Measurements from ENCODE around the gene RHO. TPM values are rescaled to one million over a fixed set of nuclear protein-coding genes. Genes with fewer than 3 reads are reported as not detected.
"Not testable (repeated sequence)": the region's sequence is repeated elsewhere in the genome, so short reads cannot be mapped to it uniquely, and the experiment has no call there.

RHO gene
- total RNA-seq, 1 donor from 2014 or later, result not detected

- not testable (repeated sequence) for DNase-seq (ENCODE audit: extremely low read depth, low read depth, low spot score)
Observed at GRCh38 chr3:129498603-129499488, 29.6 kb upstream of the RHO start.

DNA sequence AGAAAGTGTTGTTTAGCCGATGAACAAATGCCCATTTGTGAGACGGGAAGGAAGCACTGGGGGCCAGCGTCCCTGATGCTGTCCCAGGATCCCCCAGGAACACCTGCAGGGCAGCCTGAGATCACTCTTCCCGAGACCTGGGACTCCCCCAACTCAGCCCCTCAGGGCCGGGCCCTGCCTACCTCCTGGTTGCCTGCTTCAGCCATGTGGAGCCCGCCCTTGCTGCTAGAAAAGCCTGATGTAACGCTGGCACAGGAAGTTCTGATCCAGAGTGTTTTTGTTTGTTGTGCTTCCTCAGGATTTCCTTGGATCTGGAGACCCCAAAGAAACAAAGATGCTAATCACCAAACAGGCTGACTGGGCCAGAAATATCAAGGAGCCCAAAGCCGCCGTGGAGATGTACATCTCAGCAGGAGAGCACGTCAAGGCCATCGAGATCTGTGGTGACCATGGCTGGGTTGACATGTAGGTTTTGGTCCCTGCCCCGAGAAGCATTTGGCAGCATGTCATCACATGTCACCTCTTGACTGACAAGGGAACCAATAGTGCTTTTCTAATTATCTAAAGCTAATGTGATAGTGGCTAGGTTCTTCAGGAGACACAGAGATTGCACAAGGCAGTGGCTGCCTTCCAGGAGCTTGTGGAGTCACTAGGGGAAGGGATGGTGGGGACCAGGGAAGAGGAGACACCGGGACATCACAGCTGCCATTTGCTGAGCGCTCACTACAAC is 28.7 kb upstream of the RHO start:
- DNase-seq (ENCODE audit: extremely low read depth, low read depth, low spot score), result not testable (repeated sequence)

DNA sequence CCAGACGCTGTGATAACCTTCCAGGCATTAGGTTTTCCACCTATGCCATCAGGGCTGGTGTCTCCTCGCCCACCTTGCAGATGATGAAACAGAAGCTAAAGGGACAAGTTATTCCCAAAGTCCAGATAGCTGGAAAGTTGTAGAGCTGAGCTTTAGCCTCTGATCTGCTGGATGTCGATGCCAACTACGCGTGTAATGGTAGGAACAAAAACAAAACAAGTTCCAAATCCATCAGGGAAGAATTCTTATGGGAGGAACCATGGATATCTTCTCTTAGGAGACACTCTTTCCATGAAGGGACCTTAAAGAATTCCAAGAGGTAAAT is 28.1 kb upstream of the RHO start:
- DNase-seq (ENCODE audit: extremely low read depth, low read depth, low spot score), result no peak

DNA sequence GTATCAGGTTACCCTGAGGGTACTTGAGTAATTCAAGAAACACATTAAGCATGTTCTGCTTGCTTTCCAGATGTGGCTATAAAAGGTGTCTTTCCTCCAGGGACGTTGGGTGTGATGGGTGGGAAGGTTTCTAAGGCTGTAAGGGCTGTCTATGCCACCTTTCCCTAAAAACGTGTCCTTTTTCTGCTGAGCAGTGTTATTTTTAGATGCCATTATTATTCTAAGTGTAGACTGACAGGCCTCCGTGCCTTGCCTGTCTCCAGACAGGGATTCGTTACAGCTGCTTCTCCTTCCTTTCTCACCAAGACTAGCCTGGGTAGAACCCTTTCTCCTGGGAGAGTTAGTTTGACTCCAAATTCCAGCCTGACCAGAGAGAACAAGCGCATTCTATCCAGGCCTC is 26.8 kb upstream of the RHO start:
- no peak for DNase-seq (ENCODE audit: extremely low read depth, low read depth, low spot score)

DNA sequence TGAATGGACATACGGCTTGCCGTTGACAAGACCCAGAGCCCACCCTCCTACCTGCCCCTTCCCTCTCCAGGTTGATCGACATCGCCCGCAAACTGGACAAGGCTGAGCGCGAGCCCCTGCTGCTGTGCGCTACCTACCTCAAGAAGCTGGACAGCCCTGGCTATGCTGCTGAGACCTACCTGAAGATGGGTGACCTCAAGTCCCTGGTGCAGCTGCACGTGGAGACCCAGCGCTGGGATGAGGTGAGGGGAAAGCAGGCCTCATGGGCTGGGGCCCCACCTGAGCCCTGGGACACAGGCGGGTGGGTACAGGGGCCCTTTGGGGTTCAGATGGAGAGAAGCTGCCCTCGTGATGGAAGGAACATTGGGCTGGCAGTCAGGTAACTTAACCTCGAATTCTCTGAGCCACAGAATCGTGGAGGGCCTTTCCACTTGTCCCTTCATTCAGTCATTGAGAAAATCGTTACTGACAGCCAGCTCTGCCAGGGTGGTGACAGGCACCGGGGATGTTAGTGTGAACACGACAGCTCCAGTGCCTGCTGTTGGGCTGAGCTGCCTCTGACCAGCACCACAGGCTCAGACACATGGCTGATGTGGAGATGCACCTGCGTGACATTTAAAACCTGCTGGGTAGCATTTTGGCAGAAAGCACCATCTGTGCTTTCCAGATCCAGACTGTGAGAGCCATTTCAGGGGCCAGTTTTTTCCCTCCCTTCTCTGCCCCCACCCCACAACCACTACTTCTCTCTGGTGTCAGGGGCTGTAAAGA is 25.6 kb upstream of the RHO start:
- DNase-seq (ENCODE audit: extremely low read depth, low read depth, low spot score), result no peak

DNA sequence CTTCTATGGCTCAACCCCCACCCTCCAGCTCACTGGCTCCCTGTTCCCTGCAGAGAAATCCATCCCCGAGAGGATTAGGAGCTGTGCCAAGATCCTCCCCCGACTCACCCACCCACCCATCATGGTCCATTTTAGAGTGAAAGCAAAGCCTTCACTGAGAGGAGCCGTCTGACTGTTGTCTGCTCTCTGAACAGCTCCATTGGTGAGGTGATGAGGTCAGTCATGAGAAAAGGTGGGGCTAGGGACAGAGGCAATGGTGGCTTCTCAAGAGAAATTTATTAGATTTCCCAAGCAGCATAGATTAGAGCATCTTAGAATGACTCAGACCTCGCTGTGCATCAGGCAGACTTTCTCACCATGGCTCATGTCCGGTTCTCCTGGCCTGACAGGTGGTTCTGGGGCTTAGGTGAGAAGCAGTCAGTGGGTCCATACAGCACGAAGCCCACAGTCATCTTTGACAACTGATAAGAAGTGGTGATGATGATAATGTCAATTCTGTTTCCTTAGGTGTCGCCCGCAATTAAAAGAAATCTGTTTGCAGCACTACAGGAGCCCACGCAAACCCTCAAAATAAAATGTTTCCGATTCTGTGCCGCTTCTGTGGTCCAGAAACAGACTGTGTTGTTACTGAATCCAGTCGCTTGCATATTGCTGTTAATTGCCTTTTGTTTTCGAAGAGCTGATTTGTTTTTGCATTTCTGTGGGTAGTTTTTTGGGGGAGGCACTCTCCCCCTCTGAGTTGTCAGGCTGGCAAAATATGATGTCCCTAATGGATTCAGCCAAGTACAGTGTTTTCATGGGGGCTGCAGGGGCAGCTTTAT is 24.8 kb upstream of the RHO start:
- no peak for DNase-seq (ENCODE audit: extremely low read depth, low read depth, low spot score)

GRCh38 chr3:129504471-129505100 is 23.9 kb upstream of the RHO start:
- no peak for DNase-seq (ENCODE audit: extremely low read depth, low read depth, low spot score)

DNA sequence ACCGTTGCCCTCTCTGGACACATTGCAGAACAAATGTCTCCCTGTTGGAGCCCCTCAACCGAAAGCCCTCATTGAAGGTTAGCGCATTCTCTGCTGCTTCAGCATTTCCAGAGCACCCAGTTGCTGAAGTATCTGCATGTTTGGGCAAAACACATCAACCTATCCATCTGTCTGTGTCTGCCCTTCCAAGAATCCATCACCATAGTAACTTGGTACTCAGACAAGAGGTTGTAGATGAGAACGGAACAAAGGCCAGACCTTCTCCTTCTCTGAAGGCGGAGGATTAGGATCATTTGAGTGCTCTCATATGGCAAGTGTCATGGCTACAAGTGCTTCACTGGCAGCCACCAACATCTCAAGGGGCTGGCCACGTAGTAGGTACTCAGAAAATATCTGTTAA is 23.1 kb upstream of the RHO start:
- no peak for DNase-seq (ENCODE audit: extremely low read depth, low read depth, low spot score)

- DNase-seq (ENCODE audit: extremely low read depth, low read depth, low spot score), result no peak
Observed at GRCh38 chr3:129506231-129506742, 22.2 kb upstream of the RHO start.

DNA sequence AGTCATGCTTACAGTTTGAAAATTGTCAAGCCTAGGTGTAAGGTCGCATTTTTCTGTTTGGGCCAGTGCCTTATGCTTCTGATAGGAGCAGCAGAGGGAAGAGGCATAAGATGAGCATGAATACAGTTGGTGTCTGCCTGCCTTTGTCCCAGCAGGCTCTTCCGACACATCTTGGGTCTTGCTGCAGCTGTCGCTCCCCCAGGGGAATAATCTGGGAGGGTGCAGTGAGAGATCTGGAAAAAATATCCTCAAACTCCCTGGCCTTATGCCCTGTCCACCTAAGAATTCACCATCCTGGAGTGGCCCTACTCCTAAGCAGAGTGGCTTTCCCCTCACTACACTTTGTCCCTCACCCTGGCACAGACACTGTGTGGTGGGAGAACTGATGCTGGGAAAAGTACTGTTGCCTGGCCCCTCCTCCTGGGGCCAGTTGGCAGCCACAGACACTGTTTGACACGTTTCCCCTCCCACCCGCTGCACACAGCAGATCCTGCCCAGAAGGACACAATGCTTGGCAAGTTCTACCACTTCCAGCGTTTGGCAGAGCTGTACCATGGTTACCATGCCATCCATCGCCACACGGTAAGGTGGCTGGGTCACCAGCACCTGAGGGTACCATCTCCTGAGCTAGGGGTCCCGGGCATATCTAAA is 21.1 kb upstream of the RHO start:
- no peak for DNase-seq (ENCODE audit: extremely low read depth, low read depth, low spot score)

DNA sequence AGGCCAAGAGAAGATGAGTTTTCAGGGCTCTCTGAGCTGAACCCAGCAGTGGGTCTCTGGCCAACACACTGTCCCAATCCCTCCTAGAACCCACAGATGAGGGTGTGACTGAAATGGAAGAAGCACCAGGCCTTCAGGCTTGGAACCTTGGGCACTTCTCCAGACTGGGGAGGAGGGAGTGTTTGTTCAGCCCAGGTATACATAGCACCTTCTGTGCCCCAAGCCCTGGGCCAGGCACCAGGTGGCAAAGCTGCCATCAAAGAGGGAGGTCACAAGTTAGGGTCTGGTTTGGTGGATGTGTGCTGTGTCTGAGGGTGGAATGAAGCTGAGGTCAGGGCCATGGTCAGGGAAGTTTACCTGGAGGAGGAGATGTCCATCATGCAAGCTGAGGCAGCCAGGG is 15.8 kb upstream of the RHO start:
- DNase-seq (ENCODE audit: extremely low read depth, low read depth, low spot score), result no peak

DNA sequence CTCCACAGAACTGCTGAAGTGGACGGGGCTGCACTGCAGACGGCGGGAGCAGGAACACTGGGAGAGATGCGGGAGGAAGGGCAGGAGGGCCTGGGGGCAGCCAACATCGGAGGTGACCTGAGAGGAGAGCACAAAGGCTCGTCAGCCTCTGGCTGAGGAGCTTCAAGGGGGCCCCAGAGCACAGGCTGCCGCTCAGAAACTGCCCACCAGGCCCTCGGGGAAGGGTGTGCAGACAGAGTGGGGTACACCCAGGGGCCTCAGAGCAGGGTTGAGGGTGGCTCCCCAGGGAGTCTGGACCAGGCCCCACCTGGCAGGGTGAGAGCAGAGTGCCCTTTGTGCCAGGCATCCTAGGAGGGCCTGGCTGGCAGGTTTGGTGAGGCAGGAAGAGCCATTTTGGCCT is 14.7 kb upstream of the RHO start:
- no peak for DNase-seq (ENCODE audit: extremely low read depth, low read depth, low spot score)

DNA sequence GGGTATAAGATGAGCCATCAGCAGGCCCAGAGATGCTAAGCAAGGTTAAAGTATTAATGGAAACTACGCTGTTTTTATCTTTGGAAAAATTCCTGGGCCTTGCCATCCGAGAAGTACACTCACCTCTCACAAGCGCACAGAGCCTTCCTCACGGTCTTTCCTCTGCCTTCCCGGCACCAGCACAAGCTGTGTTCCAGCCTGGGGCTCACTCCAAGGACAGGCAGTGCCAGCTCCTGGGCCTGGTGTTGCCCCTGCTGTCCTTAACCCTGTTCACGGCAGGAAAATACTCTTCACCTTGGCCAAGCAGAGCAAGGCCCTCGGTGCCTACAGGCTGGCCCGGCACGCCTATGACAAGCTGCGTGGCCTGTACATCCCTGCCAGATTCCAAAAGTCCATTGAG is 14.3 kb upstream of the RHO start:
- DNase-seq (ENCODE audit: extremely low read depth, low read depth, low spot score), result no peak

DNA sequence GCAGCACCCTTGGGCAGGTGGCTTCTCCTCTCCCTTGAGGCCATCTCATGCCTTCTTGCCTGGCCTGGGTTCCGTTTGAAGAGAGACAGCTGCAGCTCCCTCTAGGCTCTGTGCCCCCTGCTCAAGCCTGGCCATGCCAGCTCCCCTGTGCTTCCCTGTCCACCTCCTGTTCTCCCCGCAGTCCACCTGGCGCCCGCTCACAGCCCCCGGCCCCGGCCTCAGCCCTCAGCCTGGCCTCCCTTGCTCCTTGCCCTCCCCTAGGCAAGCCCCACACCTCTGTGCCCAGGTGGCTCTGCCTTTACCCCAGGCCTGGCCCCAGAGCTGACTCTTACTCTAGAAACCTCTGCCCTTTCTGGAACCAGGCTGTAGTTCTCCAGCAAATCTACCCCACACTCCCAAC is 13.9 kb upstream of the RHO start:
- DNase-seq (ENCODE audit: extremely low read depth, low read depth, low spot score), result no peak

DNA sequence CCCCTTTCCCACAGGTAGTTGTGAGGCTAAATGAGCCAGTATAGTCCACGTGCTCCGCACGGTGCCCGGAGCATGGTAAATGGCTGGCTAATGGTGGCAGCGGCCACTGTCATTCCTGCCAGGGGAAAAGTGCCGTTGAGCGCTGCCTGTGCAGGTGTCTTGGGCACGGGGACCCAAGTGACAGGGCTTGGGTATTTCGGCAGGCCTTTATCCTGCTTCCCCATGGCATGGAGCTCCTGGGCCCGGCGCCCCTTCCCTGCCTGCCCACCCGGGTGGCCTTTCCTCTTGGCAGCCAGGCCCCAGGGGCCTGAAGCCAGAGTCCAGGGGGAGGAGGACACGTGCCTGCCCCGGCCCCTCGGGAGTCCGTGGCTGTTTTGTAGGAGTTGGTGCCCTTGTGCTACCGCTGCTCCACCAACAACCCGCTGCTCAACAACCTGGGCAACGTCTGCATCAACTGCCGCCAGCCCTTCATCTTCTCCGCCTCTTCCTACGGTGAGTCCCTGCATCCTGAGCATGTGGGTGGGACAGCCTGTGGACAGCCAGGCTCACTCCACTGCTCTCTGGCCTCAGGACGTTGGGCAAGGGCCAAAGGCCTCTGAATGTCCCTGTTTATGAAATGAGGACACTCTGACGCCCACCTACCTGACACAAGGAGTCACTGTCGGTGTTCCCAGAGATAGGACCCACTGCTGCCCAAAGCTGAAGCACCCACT is 13.2 kb upstream of the RHO start:
- DNase-seq (ENCODE audit: extremely low read depth, low read depth, low spot score), result not testable (repeated sequence)

DNA sequence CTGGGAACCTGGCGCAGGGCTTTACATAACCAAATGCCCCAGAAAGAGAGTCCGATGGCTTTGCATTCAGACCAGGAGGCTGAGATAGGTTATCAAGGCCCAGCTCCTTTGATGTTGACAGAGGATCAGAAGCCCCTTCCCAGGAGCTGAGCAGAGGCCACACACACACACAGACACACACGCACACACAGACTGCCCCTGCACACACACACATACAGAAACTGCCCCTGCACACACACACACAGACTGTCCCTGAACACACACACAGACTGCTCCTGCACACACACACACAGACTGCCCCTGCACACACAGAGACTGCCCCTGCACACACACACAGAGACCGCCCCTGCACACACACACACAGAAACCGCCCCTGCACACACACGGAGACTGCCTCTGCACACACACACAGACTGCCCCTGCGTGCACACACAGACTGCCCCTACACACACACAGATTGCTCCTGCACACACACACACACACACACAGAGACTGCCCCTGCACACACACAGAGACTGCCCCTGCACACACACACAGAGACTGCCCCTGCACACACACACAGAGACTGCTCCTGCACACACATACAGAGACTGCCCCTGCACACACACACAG is 12.5 kb upstream of the RHO start:
- not testable (repeated sequence) for DNase-seq (ENCODE audit: extremely low read depth, low read depth, low spot score)

DNA sequence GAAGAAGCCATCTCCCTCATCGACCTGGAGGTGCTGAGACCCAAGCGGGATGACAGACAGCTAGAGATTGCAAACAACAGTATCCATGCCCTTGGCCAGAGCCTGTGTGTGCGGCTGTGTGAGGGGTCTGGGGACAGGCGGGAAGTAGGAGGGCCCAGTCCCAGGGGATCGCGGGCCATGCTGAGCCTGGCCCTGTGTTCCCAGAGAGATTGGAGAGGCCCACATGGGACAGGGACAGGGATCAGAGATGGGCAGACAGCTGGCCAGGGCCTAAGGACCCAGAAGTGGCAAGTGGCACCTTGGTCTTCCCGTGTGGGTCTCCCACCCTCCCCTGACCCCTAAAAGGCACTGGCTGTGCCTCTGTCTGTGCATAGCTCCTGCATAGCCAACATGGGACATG is 10.9 kb upstream of the RHO start:
- DNase-seq (ENCODE audit: extremely low read depth, low read depth, low spot score), result no peak

GRCh38 chr3:129518038-129518561 is 10.3 kb upstream of the RHO start:
- DNase-seq (ENCODE audit: extremely low read depth, low read depth, low spot score), result no peak
